NOMO-1 treated with dmso at 0.1 percent for 144 hours (cell line): Measurements from ENCODE around the gene LRRC61.

Experiments
- DNase-seq: peaks from one replicate; lab custom pipeline; 2025; ENCODE audit not compliant: unreplicated experiment; lab: John Stamatoyannopoulos, UW

The LRRC61 gene

DNA sequence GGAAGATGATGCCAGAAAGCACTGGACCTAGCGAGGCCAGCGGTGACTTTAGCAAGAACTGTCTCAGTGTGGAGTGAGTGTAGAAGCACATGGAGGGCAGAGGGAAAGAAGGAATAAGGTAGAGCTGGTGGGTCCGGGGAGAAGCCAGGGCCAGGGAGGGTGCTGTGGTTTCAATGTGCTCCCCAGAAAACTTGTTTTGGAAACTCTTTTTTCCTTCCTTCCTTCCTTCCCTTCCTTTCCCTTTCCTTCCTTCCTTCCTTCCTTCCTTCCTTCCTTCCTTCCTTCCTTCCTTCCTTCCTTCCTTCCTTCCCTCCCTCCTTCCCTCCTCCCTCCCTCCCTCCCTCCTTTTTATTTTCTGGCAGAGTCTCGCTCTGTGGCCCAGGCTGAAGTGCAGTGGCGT is 23.8 kb downstream of the LRRC61 start:
- DNase-seq = no peak

DNA sequence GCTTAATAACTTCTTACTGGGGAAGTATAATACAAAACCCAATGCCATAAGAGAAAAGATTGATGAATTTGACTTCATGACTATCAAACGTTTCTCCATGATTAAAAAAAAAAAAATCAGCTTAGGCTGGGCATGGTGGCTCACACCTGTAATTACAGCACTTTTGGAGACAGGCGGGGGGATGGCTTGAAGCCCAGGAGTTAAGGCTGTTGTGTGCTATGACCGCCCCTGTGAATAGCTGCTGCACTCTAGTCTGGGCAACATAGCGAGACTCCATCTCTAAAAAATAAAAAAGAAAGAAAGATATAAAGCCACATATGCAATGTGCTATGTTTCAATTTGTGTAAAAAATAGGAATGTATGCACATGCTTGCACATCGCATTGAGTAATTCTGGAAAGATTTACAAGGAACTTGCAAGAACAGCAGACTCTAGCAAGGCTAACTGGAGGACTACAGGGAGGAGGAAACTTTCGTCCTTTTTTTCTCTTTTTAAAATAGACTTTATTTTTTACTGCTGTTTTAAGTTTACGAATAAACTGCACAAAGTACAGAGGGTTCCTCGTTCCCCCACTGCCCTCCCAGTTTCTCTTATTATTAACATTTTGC is 28.5 kb downstream of the LRRC61 start:
- DNase-seq = no peak

DNA sequence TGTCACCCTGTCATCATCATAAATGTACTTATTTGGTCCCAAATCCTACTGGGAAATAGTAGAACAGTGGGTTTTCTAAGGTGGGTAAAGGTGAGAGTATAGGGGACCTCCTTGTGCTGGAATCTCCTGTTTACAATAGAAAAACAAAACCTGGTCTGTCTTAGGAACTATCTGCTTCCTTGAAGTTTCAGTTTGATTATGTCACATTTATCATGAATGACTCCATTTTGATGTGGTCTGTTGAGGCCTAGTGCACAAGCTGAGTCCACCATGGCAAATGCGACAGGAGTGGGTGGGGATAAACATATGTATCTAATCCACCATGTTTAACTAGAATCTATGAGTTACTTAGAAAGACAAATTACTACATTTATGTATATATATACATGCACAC is 32.5 kb downstream of the LRRC61 start:
- no peak for DNase-seq

DNA sequence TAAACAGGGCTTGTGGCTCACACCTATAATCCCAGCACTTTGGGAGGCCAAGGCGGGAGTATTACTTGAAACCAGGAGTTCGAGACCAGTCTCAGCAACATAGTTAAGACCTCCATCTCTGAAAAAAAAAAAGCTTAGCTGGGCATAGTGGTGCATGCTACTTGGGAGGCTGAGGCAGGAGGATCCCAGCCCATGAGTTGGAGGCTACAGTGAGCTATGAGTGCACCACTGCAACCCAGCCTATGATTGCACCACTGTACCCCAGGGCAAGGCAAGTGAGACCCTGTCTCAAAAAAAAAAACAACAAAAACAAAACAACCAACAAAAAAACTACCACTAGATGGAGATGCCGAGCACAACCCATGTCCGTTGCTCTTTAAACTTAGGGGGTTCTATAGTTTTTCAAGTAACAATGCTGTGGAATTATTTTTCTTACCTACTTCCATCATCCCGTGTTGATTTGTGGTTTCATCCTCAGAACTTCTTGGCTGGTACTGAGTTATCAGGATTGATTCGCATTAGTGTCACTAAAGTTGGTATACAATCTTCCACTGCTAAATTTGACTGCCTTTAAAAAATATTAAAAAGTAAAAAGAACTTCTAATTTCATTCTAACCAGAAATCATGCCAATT is 33.2 kb downstream of the LRRC61 start:
- DNase-seq = no peak

DNA sequence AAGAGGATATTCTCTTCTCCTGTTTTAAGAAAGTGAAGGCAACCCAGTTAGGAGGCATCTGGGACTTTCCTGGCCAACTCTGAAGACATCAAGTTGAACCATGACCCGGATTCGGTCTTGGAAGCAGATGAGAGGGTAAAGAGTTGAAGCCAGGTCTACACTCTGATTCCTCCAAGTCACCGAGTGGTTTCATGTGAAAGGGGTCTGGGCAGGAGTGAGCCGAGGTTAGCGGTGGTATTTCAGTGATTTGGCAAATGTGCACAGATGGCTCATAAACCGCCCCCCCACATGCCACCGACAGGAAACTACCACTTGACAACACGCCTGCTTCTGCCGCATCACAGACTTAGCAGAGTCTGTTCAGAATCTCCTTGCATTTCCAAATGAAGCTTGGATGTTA is 34.1 kb downstream of the LRRC61 start:
- DNase-seq = no peak

DNA sequence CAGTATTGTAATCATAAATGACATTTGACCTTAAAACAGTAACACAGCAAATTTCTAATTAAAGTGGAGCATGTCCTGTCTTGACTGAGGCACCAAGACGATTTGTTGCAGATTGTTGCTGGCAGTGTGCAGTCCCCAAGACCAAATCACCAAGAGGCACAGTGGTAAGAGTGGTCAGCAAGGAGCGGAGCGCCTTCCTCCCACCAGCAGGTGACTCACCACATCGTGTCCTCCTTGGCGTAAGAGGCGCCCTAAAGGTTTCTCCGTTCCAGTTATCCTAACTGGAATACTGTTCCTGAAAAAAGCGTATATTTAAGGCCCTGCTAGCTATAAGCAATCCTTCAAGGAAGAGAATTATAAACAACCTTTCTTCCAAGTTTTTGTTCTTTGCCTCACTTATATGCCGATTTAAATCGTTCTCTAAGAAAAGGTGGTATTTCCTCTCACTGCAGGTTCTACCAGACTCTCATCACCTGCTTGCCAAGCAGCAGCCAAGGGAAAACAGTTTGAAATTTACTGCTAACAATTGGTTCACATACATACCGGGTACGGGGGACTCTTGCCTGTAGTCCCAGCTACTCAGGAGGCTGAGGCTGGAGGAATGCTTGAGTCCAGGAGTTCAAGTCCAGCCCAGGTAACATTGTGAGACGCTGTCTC is 34.7 kb downstream of the LRRC61 start:
- no peak for DNase-seq

DNA sequence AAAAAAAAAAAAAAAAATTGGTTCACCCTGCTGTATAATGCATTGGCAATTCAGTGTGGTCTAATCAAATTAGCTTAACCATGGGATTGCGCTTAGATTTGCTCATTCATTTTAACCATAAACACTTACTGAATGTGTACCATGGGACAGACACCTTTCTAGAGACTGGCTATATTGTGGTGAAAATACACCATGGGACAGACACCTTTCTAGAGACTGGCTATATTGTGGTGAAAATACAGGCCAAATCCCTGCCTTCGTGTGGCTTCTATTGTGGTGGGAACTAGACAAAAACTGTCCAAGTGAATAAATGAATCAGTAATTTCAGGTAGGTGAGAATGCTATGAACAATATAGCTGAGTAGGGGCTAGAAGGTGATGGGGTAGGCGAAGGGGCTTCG is 35.3 kb downstream of the LRRC61 start:
- DNase-seq = no peak

DNA sequence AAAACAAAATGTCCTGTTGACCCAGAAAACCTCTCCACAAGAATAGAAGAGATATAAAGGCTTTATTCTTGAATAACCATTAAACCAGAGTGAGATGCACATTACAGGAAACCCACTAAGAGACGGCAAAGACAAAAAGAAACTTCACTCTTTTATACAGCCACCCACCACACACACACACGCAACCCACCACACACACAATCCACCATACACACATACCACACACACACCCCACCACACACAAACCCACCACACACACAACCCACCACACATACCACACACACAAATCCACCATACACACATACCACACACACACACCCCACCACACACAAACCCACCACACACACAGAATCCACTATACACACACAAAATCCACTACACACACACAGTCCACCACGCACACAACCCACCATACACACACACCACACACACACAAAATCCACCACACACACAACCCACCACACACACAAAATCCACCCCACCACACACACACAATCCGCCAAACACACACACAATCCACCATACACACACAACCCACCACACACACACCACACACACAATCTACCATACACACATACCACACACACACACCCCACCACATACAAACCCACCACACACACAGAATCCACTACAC is 36.0 kb downstream of the LRRC61 start:
- DNase-seq = no peak

DNA sequence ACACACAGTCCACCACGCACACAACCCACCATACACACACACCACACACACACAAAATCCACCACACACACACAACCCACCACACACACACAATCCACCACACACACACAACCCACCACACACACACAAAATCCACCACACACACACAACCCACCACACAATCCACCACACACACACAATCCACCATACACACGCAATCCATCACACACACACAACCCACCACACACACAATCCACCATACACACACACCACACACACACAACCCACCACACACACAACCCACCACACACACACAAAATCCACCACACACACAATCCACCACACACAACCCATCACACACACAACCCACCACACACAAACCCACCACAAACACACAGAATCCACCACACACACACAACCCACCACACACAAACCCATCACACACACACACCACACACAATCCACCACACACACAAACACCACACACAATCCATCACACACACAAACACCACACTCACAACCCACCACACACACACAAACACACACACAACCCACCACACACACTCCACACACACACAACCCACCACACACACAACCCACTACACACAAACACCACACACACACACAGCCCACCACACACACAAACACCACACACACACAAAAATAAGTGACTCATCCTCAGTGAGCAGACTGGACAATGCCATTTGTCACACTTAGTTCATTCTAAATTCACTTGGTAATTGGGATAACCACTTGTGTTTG is 36.6 kb downstream of the LRRC61 start:
- no peak for DNase-seq

DNA sequence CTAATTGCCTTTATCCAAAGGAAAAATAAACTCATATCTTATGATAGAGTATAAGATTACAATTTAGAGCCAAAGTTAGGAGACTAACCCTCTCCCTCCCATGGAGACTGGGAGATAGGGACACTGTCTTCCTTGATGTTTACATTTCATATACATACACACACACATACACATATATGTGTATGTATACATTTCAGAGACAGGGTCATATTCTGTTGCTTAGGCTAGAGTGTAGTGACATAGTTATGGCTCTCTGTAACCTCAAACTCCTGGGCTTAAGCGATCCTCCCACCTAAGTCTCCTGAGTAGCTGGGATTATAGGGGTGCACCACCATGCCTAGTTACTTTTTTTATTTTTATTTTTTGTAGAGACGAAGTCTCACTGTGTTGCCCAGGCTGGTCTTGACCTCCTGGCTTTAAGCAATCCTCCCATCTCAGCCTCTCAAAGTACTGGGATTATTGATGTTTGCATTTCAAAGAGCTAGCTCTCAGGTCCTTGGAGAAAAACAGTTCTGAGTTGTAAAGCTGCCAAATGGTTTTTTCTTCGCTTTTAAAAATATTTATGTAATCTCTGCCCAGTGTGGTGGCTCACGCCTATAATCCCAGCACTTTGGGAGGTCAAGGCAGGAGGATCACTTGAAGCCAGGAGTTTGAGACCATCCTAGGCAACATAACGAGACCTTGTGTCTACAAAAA is 37.4 kb downstream of the LRRC61 start:
- no peak for DNase-seq

DNA sequence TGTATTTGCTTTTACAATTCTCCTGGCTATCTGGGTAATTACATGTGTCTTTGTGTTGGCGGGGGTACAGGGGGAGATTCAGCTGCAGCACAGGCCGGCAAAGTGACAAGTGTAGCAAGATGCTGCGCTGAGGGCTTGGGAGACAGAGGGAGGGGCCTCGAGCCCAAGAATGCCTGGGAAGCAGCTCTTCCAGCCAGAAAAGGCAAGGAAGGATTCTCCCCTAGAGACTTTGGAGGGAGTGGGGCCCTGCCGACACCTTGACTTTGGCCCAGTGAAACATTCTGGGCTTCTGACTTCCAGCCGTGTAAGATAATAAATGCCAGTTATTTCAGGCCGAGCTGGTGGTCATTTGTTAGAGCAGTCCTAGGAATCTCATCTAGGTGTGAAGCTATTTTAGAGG is 38.2 kb downstream of the LRRC61 start:
- no peak for DNase-seq

DNA sequence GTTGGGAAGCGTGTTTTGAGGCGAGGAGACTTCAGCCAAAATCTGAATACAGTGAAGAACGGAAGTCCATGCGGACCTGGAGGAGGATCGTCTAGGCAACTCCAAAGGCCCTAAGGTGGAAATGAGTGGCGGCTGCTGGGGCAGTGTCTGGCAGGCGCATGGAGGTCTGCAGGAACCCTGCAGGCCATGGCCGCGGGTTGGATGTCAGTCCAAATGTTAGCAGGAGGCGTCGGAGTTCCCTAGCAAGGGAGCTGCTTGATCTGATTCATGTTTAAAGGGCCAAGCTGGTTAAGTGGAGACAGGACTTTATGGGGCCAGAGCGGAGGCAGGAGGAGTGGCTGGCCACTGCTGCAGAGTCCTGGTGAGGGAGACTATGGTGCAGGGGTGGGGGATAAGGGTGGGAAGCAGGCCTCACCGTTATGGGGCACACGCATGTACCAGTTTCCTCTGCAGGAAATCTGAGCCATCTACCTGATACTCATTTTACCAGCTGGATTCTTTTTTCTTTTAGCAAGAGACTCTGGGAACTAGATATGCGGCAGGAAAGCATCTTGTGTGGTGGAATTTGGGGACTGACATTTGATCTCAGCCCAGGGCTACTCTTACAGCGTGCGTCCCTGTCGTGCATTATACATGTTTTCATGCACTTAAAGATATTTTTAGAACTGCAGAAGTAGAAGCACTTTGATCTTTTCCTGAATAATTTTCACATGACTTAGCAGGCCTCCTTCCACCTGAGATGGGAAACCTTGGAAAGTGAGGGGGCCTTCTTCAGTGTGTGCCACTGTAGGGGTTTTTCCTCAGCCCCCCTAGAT is 38.9 kb downstream of the LRRC61 start:
- DNase-seq = no peak

DNA sequence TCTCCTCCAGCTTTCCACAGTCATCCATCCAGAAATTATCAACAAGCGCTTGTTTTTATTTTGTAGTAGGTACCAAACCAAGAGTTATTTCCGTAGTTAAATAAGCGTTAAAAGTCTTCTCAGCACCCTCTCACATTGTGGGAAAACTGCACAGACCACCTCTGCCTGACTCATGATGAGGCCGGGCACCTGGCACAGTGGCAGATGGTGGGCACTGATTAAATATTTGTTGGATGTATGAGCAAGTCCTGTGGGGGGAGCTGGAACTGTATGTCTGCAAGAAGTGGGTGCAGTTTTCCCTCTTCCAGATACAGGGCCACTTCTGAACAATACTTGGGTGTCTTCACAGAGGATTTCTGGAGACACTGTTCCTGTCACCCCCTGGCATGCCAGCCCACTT is 40.2 kb downstream of the LRRC61 start:
- no peak for DNase-seq

DNA sequence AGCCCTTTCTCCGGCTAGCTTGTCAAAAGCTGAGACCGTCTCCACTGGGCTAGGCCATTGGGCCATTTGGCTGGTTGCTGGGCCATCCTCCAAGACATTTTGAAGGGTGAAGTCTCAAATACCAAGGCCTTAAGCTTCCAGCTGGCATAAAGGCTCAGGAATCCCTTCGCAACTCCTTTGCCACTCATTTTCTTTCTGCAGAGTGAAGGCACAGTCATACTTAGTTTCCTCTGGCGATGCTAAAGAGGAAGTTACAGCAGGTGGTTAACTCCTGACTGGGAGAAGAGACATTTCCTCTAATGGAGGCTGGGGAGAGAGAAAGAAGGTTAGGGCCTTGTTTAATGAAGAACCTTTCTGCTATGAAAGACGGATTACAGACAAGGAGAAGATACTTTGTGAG is 40.7 kb downstream of the LRRC61 start:
- DNase-seq = peak; percentile 19

DNA sequence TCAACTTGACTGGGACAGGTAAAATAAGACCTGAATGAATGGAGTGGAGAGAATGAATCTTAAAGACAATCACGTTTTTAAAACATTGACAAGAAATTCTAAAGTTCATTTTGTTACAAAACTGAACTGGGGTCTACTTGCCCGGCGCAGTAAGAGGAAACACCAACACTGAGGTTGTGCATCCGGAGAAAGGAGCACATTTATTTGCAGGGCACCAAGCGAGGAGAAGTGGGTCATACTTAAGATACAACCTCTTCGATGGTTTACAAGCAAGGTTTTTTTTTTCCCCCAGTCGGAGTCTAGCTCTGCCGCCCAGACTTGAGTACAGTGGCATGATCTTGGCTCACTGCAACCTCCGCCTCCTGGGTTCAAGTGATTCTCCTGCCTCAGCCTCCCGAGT is 42.0 kb downstream of the LRRC61 start:
- DNase-seq = no peak

DNA sequence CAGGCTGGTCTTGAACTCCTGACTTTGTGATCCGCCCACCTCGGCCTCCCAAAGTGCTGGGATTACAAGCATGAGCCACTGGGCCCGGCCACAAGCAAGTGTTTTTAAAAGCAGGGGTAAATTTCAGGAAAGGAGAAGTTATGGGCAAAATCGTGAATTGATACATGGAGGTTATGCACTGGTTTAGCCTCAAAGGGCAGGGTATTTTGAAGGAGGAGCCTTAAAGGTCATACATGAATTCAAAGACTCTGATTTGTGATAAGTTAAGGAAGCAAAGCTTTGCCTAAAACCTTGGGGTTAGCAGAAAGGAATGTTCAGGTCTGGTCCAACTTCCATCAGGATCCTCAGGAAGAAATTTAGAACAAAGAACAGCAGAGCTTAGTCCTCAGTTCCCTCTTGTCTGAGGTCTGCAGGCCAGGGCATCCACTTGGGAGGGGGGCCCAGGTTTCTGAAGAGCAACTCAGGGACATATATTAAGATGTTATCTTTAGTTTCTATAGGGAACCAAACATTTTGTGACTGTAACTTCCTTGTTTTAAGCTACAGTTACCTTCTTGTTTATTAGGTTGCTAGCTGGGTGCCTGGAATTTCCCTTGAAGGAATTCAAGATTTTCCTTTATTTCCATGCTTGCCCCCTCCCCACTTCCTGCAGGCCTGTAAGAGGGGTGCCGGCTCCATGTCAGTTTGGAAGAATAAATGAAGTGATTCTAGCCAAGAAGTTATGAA is 42.7 kb downstream of the LRRC61 start:
- peak; percentile 59 for DNase-seq

DNA sequence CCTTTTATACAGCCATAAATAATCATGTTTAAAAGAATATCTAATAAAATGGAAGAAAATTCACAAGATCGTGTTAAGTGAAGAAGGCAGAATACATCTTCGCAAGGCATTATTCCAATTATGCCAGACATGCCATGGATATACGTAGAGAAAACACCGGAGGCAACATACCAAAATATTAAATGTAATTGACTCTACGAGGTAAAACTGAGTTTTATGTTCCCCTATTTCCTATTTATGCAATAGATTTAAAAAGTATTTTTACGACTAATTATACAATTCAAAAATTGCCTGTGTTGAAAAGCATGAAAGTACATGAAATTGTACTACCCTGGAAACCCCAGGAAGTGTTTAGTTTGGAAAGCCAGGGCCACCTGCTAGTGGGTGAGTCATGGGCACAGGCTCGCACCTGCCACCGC is 44.5 kb downstream of the LRRC61 start:
- DNase-seq = no peak

DNA sequence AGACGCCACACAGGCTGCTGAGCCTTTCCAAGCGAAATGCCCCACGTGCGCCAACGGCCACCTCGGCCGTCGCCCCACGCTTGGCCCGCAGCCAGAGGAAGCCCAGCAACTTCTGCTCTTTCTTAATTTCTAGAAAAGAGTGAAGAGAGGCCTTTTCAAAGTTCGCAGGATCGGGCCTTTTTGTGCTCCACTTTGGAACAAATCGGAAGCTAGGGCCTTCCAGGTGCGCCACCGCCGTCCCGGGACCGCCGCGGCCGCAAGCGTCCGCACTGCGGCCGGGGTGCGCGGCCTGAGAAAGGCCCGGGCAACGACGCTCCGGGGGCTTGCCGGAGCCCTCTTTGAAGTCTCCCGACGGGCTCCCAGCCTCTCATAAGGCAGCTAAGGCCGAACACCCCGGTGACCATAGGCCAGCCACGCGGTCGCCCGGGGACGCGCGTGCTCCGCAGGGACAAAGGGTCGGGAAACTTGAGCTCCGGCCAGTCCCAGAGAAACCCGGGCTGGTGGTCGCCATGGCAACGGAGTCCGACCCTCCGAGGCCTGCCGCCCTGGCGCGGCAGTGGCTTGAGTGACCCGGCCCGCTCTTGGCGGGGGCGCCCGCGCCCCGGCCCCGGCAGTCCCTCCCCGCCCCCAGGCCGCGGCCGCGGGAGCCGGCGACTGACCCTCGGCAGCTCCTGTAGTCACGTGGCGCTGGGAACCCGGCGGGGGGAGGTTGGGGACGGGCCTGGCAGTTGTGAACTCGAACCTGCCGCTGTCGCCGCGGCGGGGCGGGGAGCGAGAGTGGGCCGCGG is 45.1 kb downstream of the LRRC61 start, which contains the start of gene REPIN1:
TSS of gene REPIN1 (plus strand) at position 727 of the 788 bp plus-strand sequence. CDS start 890 bp downstream, outside the sequence.
- peak; percentile 40 for DNase-seq
